Measurements from ENCODE around the gene TMEM254. TPM values are rescaled to one million over a fixed set of nuclear protein-coding genes. Genes with fewer than 3 reads are reported as not detected.
"Not testable (repeated sequence)": the region's sequence is repeated elsewhere in the genome, so short reads cannot be mapped to it uniquely, and the experiment has no call there.

TMEM254 gene
- total RNA-seq, 4 donors from 2014 or later, result 7.8 to 15.1 (median 13.2) TPM

DNA sequence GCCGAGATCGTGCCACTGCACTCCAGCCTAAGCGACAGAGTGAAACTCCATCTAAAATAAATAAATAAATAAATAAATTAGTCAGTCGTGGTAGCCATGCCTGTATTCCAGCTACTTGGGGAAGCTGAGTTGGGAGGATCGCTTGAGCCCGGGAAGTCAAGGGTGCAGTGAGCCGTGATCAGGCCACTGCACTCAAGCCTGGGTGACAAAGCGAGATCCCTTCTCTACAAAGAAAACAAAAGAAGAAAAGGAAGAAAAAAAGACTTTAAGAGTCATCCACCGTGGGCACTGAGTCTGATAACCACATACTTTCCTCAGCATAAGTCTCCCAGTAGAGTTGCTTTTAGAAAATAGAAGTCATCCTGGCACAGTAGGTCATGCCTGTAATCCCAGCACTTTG lies 2.6 kb downstream of the TMEM254 start:
- ATAC-seq, result no peak
- no peak overlapping the region for H3K4me3 ChIP-seq
- WGBS, 2 donors (ENCODE audit: low coverage in 1 of 2), result 80 to 89% methylated on average over 2 to 9 of the region's 9 CpGs
- no peaks in the 10 kb centered on the region for H3K27me3 ChIP-seq
- no peak overlapping the region for H3K27ac ChIP-seq
- TF ChIP-seq POLR2AphosphoS5 (IDR thresholded peaks at IDR 0.05), result no peak
- no peak for TF ChIP-seq POLR2A (IDR thresholded peaks at IDR 0.05)
- no peak for TF ChIP-seq EP300 (IDR thresholded peaks at IDR 0.05)
- TF ChIP-seq, protein P1, sequence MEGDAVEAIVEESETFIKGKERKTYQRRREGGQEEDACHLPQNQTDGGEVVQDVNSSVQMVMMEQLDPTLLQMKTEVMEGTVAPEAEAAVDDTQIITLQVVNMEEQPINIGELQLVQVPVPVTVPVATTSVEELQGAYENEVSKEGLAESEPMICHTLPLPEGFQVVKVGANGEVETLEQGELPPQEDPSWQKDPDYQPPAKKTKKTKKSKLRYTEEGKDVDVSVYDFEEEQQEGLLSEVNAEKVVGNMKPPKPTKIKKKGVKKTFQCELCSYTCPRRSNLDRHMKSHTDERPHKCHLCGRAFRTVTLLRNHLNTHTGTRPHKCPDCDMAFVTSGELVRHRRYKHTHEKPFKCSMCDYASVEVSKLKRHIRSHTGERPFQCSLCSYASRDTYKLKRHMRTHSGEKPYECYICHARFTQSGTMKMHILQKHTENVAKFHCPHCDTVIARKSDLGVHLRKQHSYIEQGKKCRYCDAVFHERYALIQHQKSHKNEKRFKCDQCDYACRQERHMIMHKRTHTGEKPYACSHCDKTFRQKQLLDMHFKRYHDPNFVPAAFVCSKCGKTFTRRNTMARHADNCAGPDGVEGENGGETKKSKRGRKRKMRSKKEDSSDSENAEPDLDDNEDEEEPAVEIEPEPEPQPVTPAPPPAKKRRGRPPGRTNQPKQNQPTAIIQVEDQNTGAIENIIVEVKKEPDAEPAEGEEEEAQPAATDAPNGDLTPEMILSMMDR (IDR thresholded peaks at IDR 0.05), result no peak
- peaks cover 0 to 24% (median 4%) of the 10 kb centered on the region in 3 donors for H3K4me1 ChIP-seq
- no peaks in the 10 kb centered on the region for H3K9me3 ChIP-seq
- peaks cover 0 to 35% of the 10 kb centered on the region in 2 donors for H3K36me3 ChIP-seq

DNA sequence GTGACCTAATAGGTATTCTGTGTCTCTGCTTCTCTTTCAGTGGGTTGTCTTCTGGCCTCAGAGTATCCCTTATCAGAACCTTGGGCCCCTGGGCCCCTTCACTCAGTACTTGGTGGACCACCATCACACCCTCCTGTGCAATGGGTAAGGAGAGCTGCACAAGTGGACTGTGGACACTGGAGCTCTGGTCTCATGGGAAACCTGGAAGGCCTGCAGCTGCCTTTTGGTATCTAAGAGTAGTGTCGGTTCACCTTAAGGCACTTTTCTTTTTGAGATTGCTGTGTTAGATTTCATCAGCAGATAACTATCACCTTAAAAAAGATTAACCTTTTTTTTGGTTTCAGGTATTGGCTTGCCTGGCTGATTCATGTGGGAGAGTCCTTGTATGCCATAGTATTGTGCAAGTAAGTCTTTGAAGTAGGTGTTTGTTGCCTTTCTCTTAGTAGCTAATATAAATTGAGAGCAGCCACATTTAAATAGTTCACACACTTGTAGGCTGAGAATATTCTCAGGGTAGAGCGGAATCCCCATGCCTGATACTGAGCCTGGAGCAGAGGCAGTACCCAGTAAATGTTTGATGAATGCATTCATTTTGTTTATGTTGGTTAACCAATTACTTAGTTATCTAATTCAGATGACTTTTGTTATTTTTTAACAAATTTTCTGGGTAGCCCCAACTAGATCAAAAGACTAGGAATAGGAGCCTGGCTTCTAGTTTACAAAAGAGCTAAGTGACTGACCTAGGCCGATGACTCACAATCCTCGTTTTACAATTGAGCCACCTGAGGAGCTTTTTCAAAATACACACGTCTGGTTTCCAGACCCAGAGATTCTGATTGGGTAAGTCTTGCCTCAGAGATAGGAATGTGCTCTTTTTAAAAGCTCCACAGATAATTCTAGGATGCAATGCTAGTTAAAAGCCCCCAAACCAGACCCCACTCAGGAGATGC lies 3.6 kb downstream of the TMEM254 start:
- TF ChIP-seq EP300 (IDR thresholded peaks at IDR 0.05) (no peak), POLR2A (IDR thresholded peaks at IDR 0.05) (no peak), POLR2AphosphoS5 (IDR thresholded peaks at IDR 0.05) (no peak)
- TF ChIP-seq, protein P1 (IDR thresholded peaks at IDR 0.05), result no peak
- Histone ChIP-seq H3K36me3 (peaks cover 0 to 46% of the 10 kb centered on the region in 2 donors), H3K4me3 (no peak overlapping the region), H3K9me3 (no peaks in the 10 kb centered on the region), H3K4me1 (peaks cover 0 to 24% (median 4%) of the 10 kb centered on the region in 3 donors), H3K27ac (no peak overlapping the region), H3K27me3 (no peaks in the 10 kb centered on the region)
- WGBS, 2 donors (ENCODE audit: low coverage in 1 of 2), result 68 to 73% methylated on average over 5 of the region's 5 CpGs
- no peak for ATAC-seq

DNA sequence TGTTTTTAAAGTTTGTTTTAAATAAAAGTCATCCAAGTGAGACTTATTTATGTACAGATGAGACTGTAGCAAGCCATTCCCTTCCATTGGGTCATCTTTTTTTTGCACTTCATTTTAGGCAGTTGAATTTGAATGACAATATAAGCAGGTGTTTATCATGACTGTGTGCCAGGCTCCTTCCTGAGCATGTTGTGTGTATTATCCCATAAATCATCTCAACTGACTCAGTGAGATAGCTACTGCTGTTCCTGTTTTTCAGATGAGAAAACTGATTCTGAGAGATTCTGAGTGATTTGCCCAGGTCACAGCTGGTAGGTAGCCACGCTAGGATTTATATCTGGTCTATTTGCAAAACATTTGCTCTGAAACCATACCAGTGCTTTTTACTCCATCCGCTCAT lies 11.7 kb downstream of the TMEM254 start:
- TF ChIP-seq POLR2A (IDR thresholded peaks at IDR 0.05), result no peak
- TF ChIP-seq, protein P1 (IDR thresholded peaks at IDR 0.05), result no peak
- no peak for TF ChIP-seq POLR2AphosphoS5 (IDR thresholded peaks at IDR 0.05)
- TF ChIP-seq EP300 (IDR thresholded peaks at IDR 0.05), result no peak
- H3K27me3 ChIP-seq, result no peaks in the 10 kb centered on the region
- no peak overlapping the region for H3K27ac ChIP-seq
- WGBS, 2 donors (ENCODE audit: low coverage in 1 of 2), result 75 to 88% methylated on average over 1 to 2 of the region's 2 CpGs
- H3K4me3 ChIP-seq, result no peak overlapping the region
- no peak for ATAC-seq
- H3K9me3 ChIP-seq, result no peaks in the 10 kb centered on the region
- peaks cover 0 to 46% of the 10 kb centered on the region in 2 donors for H3K36me3 ChIP-seq
- H3K4me1 ChIP-seq, result no peaks in the 10 kb centered on the region

DNA sequence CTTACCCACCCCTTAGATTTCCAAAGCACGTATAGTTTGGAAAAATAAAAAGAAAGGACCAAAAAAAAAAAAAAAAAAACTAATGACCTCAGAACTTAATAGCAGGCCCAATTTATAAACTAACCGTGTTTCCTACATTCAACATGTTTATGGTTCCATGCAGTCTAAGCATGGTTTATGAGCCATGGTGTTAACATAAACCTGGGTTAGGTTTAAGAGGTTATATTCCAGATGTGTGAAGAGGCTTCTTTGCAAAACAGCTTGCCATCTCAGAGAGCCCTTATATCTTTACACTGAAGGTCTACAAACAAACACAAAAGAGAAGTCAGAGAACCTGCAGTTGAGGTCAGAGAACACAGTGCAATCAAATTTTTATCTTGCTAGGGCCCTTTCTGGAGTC lies 15.8 kb downstream of the TMEM254 start:
- Histone ChIP-seq H3K27ac (no peak overlapping the region), H3K9me3 (no peaks in the 10 kb centered on the region), H3K36me3 (peaks cover 0 to 23% of the 10 kb centered on the region in 2 donors), H3K4me3 (no peak overlapping the region), H3K4me1 (no peaks in the 10 kb centered on the region), H3K27me3 (no peaks in the 10 kb centered on the region)
- TF ChIP-seq EP300 (IDR thresholded peaks at IDR 0.05), result no peak
- no peak for TF ChIP-seq POLR2A (IDR thresholded peaks at IDR 0.05)
- no peak for TF ChIP-seq POLR2AphosphoS5 (IDR thresholded peaks at IDR 0.05)
- 36% methylated on average over 2 of the region's 2 CpGs; no CpG with 5 or more reads in 1 of the 2 donors for WGBS, 2 donors (ENCODE audit: low coverage in 1 of 2)
- ATAC-seq, result no peak

DNA sequence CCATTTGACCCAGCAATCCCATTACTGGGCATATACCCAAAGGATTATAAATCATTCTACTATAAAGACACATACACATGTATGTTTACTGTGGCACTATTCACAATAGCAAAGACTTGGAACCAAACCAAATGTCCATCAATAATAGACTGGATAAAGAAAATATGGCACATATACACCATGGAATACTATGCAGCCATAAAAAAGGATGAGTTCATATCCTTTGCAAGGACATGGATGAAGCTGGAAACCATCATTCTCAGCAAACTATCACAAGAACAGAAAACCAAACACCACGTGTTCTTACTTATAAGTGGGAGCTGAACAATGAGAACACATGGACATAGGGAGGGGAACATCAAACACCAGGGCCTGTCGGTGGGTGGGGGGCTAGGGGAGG lies 19.8 kb downstream of the TMEM254 start:
- H3K27ac ChIP-seq, H3K36me3 ChIP-seq, H3K4me3 ChIP-seq, H3K4me1 ChIP-seq, H3K9me3 ChIP-seq, H3K27me3 ChIP-seq, ATAC-seq: not testable (repeated sequence)
- WGBS, 2 donors (ENCODE audit: low coverage in 1 of 2), result 97% methylated on average over 2 of the region's 2 CpGs; no CpG with 5 or more reads in 1 of the 2 donors

DNA sequence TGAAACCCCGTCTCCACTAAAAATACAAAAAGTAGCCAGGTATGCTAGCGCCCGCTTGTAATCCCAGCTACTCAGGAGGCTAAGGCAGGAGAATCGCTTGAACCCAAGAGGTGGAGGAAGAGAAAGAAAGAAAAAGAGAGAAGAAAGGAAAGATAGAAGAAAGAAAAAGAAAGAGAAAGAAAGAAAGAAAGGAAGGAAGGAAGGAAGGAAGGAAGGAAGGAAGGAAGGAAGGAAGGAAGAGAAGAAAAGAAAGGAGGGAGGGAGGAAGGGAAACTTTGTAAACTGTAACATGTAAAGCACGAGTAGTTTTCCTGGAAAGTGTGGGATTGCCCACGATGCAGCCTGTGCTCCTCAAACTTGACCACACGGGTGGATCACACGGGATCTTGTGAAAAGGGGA lies 20.8 kb downstream of the TMEM254 start:
- not testable (repeated sequence) for H3K4me3 ChIP-seq, H3K27me3 ChIP-seq, H3K9me3 ChIP-seq, H3K27ac ChIP-seq, ATAC-seq, H3K4me1 ChIP-seq, H3K36me3 ChIP-seq
- WGBS, 2 donors (ENCODE audit: low coverage in 1 of 2), result 79 to 83% methylated on average over 7 to 8 of the region's 8 CpGs

All from gastroesophageal sphincter (tissue), 4 donors.